RWPE1 (cell line): Measurements from ENCODE around the gene PHRF1.

Experiments used
- CTCF ChIA-PET: fragments of 350-600 bp; sonication (Branson Sonifier 250); formaldehyde crosslinking; extraction: SDS; loops from one replicate; lab custom pipeline; 2021; lab: Yijun Ruan, JAX
- POLR2A ChIA-PET: fragments of 400-600 bp; formaldehyde crosslinking; extraction: SDS; loops from one replicate; lab custom pipeline; 2020; ENCODE audit warnings: antibody characterized with exemption; ENCODE audit not compliant: low non-redundant PET; lab: Yijun Ruan, JAX
- DNase-seq: peaks from one replicate; pipeline ENCODE4 v3.0.0; 2012; ENCODE audit warnings: low spot score
- H3K27ac ChIP-seq: fragments of 450-650 bp; 2 replicates; pipeline ENCODE4 v1.5.1; 2017
- TF ChIP-seq, protein P1 (sequence below): fragments of 450-650 bp; conservative IDR thresholded peaks from 2 replicates; pipeline ENCODE4 v1.5.1; 2017; ENCODE audit warnings: low read depth, mild to moderate bottlenecking

Gene PHRF1

GRCh38 chr11:560305-561147 is 15.7 kb upstream of the PHRF1 start, which contains the start of the genes LMNTD2 and RASSF7:
Gene LMNTD2 (minus strand): TSS chr11:560738. CDS start chr11:560716, 22 bp downstream.
Gene RASSF7 (plus strand): TSS chr11:560970. CDS start chr11:561769, 799 bp downstream.
- TF ChIP-seq, protein P1, sequence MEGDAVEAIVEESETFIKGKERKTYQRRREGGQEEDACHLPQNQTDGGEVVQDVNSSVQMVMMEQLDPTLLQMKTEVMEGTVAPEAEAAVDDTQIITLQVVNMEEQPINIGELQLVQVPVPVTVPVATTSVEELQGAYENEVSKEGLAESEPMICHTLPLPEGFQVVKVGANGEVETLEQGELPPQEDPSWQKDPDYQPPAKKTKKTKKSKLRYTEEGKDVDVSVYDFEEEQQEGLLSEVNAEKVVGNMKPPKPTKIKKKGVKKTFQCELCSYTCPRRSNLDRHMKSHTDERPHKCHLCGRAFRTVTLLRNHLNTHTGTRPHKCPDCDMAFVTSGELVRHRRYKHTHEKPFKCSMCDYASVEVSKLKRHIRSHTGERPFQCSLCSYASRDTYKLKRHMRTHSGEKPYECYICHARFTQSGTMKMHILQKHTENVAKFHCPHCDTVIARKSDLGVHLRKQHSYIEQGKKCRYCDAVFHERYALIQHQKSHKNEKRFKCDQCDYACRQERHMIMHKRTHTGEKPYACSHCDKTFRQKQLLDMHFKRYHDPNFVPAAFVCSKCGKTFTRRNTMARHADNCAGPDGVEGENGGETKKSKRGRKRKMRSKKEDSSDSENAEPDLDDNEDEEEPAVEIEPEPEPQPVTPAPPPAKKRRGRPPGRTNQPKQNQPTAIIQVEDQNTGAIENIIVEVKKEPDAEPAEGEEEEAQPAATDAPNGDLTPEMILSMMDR = no peak
- POLR2A ChIA-PET = no interaction called here
- H3K27ac ChIP-seq = peak within 1 kb of the TSS; percentile 89
- DNase-seq = peak; percentile 98
- CTCF ChIA-PET = no interaction called here

DNA sequence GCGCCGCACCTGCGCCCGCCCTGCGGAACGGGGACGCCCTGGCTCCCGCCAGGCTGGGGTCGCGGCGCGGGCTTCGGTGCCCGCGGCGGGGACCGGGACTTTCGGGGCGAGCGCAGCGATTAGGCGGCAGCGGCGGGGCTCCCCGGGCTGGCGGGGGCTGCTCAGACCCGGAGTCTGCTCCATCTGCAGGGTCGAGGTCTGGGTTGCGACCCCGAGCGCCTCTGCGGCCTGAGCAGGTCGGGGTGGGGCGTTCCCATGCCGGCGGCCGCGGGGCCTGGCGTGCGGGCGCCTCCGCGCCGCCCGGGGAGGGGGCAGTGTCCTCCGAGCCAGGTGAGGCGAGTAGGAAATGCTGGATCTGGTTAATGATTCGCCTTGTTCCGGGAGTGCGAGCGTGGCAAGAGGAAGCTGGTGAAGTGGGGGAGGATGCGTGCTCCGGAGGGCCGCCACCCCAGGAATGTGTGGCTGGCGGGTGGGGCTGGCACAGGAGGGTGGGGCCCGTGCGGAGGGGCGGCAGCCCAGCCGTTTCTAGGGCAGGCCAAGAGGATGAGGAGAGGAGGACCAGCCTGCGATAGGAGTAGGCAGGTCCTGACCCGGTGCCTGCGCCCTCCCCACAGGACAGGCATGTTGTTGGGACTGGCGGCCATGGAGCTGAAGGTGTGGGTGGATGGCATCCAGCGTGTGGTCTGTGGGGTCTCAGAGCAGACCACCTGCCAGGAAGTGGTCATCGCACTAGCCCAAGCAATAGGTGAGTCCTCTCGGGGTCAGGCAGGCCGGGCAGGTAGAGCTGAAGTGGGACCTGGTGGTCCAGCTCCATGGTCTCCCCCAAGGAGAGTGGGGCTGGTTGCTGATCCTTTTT is 14.9 kb upstream of the PHRF1 start:
- ChIA-PET POLR2A (no interaction called here), CTCF (interaction anchor here (0.6 kb wide), 1 partner anchor 1604 kb away, joined by 4 read pairs; no protein-coding TSS in a partner anchor)
- peak; percentile 69 for DNase-seq
- H3K27ac ChIP-seq = peak overlapping the region; percentile 89
- TF ChIP-seq, protein P1 = no peak

- ChIA-PET CTCF (interaction anchor here (0.6 kb wide), 1 partner anchor 1603 kb away, joined by 4 read pairs; no protein-coding TSS in a partner anchor), POLR2A (no interaction called here)
- no peak for DNase-seq
- peak overlapping the region; percentile 89 for H3K27ac ChIP-seq
- TF ChIP-seq, protein P1 = no peak
Observed at GRCh38 chr11:562046-562645, 14.1 kb upstream of the PHRF1 start.

GRCh38 chr11:563066-563811 is 13.0 kb upstream of the PHRF1 start:
- ChIA-PET POLR2A (no interaction called here), CTCF (interaction anchor here (0.6 to 1.5 kb wide), 2 partner anchors 8 to 184 kb away, joined by 3 to 12 read pairs; no protein-coding TSS in a partner anchor)
- H3K27ac ChIP-seq = peak overlapping the region; percentile 86
- TF ChIP-seq, protein P1 = no peak
- DNase-seq = no peak

- TF ChIP-seq, protein P1 = no peak
- ChIA-PET POLR2A (interaction anchor here (0.6 kb wide), 1 partner anchor 9 kb away, joined by 3 read pairs; no protein-coding TSS in a partner anchor), CTCF (interaction anchor here (0.6 to 1.5 kb wide), 2 partner anchors 9 to 184 kb away, joined by 3 to 12 read pairs; no protein-coding TSS in a partner anchor)
- no peak for DNase-seq
- H3K27ac ChIP-seq = peak overlapping the region; percentile 86
Observed at GRCh38 chr11:563812-564578, 12.3 kb upstream of the PHRF1 start.
